Measurements from ENCODE around the gene SAP30.

GRCh38 chr4:173357939-173358338 is 12.8 kb upstream of the SAP30 start:
- no peak for TF ChIP-seq NR2F6 (CRISPR knock-in tag; IDR thresholded peaks at IDR 0.05)
- no peak for TF ChIP-seq ZNF76 (CRISPR knock-in tag; IDR thresholded peaks at IDR 0.05; ENCODE audit: borderline replicate concordance)
- no peak for TF ChIP-seq BACH1 (tag; IDR thresholded peaks at IDR 0.05)
- no peak for TF ChIP-seq RAD21 (CRISPR knock-in tag; conservative IDR thresholded peaks at IDR 0.05 in 1 of 2, IDR thresholded peaks at IDR 0.05 in 1 of 2)
- TF ChIP-seq NR3C1 (CRISPR knock-in tag; IDR thresholded peaks at IDR 0.05) = no peak
- no peak for TF ChIP-seq SRSF7 (optimal IDR thresholded peaks at IDR 0.05; ENCODE audit: low read depth, low read length)
- TF ChIP-seq EZH2 (IDR thresholded peaks at IDR 0.05; ENCODE audit: borderline replicate concordance, low read depth, low read length) = no peak
- no peak for TF ChIP-seq ZNF384 (IDR thresholded peaks at IDR 0.05; ENCODE audit: low read depth, low read length)
- TF ChIP-seq HDAC8 (tag; IDR thresholded peaks at IDR 0.05) = no peak
- no peak for TF ChIP-seq ZBTB43 (CRISPR knock-in tag; IDR thresholded peaks at IDR 0.05)
- TF ChIP-seq KDM1A (IDR thresholded peaks at IDR 0.05) = no peak
- no peak for TF ChIP-seq CTCF (IDR thresholded peaks at IDR 0.05 in 2 of 3, conservative IDR thresholded peaks at IDR 0.05 in 1 of 3; ENCODE audit: insufficient read depth in 2 of 3, low read depth in 1 of 3, low read length in 3 of 3)
- no peak for TF ChIP-seq TEAD1 (CRISPR knock-in tag; IDR thresholded peaks at IDR 0.05)
